Heart right ventricle (tissue), 16 donors: ENCODE data around the gene DSPP. TPM values are rescaled to one million over a fixed set of nuclear protein-coding genes. Genes with fewer than 3 reads are reported as not detected.
"Not testable (repeated sequence)": the region's sequence is repeated elsewhere in the genome, so short reads cannot be mapped to it uniquely, and the experiment has no call there.

Experiments
- ATAC-seq, 8 donors: fragments of 200-7000 bp; cut with Tn5 transposase; one replicate each; pipeline ENCODE4 v1.9.1; 2020; ENCODE audit warnings: mild to moderate bottlenecking in 8 of 8, moderate library complexity in 8 of 8, moderate number of reproducible peaks in 1 of 8
- DNase-seq, 2 donors: peaks; one replicate each; pipeline ENCODE4 v3.0.0-alpha.2; 2020
- H3K27ac ChIP-seq, 10 donors: fragments of 200-600 bp; sonication (generic) in 2 of 10; one replicate each; pipeline versions ENCODE4 v1.5.0 to v1.8.0; 2020 to 2022; ENCODE audit warnings: mild to moderate bottlenecking in 3 of 10
- H3K27me3 ChIP-seq, 7 donors: fragments of 200-600 bp; one replicate each; pipeline ENCODE4 v1.8.0; 2021 to 2022; ENCODE audit warnings: mild to moderate bottlenecking in 2 of 7
- H3K36me3 ChIP-seq, 9 donors: fragments of 200-600 bp; sonication (generic) in 1 of 9; one replicate each; pipeline versions ENCODE4 v1.5.0 to v1.8.0; 2020 to 2022; ENCODE audit warnings: mild to moderate bottlenecking in 2 of 9
- H3K4me1 ChIP-seq, 9 donors: fragments of 200-600 bp; sonication (generic) in 1 of 9; one replicate each; pipeline versions ENCODE4 v1.5.0 to v1.8.0; 2020 to 2022; ENCODE audit warnings: mild to moderate bottlenecking in 4 of 9
- H3K4me3 ChIP-seq, 10 donors: fragments of 200-600 bp; sonication (generic) in 2 of 10; one replicate each; pipeline versions ENCODE4 v1.5.0 to v1.8.0; 2020 to 2022; ENCODE audit warnings: mild to moderate bottlenecking in 7 of 10, moderate library complexity in 2 of 10
- H3K9me3 ChIP-seq, 11 donors: fragments of 200-600 bp in 10 of 11; sonication (generic) in 2 of 11; one replicate each; pipeline versions ENCODE4 v1.5.0 to v1.8.0; 2013 to 2022; ENCODE audit warnings: mild to moderate bottlenecking in 2 of 11, control low read depth in 1 of 11, moderate library complexity in 1 of 11
- WGBS, 2 donors: extraction: QIAGEN DNeasy Blood & Tissue Kit; methylation state at CpG; one replicate each; pipeline ENCODE4 v1.1.7; 2013; ENCODE audit warnings: inconsistent platforms in 1 of 2; 5-methylcytosine and 5-hydroxymethylcytosine counted together
- intact Hi-C, 10 donors: fragments of 100-400 bp; cut with DNase I; formaldehyde crosslinking; loops; one replicate each; pipeline versions ENCODE4 v1.11.1 to v1.14.2; 2022
- polyA plus RNA-seq, 2 donors: library from polyadenylated mRNA; stranded (reverse); fragments of 200-250 nt; gene quantifications; one replicate each; pipeline ENCODE4 v1.2.3, GENCODE V29; 2013
- total RNA-seq, 10 donors: library from RNA; stranded (reverse); fragmentation: NEBNext Ultra II Directional in 3 of 10; extraction: Animal tissue kit (Norgen Biotek cat#: 25700) in 3 of 10; gene quantifications; one replicate each; pipeline versions ENCODE4 v1.2.1 to v1.2.4, GENCODE V29; 2021 to 2023
- TF ChIP-seq, protein P1 (sequence below), 9 donors: fragments of 200-600 bp; sonication (generic) in 2 of 9; IDR thresholded peaks; one replicate each; pipeline versions ENCODE4 v1.5.0 to v1.8.0; 2021 to 2022; ENCODE audit warnings: antibody characterized with exemption in 9 of 9, mild to moderate bottlenecking in 5 of 9, moderate library complexity in 1 of 9
- donor health status: Arrhythmogenic right ventricular cardiomyopathy.
- donor health status: ischemic (EF 13 %, LVEDD 7.1; RV severe dilation, severe dysfunction).
- donor health status: healthy with polysubstance abuse.
- donor health status: DM: no; HTN: yes; CAD: no.
- donor health status: DM: no; HTN: no; CAD: no.
- donor health status: ischemic (EF 25% LVEDD 6.9; RV normal size, moderate dysfunction).
- donor health status: ischemic (EF 25% LVEDD 5.7; RV mildly dilated, moderate dysfunction).
- donor health status: healthy.
- donor health status: DM: yes; HTN: yes; CAD: no.
- donor health status: Ischemic cardiomyopathy.
- donor health status: ischemic (EF 35%, LVEDD 5.7; RV mildly dilated, moderate dysfunction).
- donor health status: nonischemic (EF 11% LVEDD 7.7; RV severe dilation, severe dysfunction).
- donor health status: DM: yes; HTN: yes; CAD: no.
- donor health status: PGD.
- donor health status: ischemic (EF 29% LVEDD 5.4; RV normal size, mild dysfunction).
- donor health status: nonischemic (EF 23%, LVEDD 6.1; RV moderate dilation, normal function).

The DSPP gene
- total and polyA plus RNA-seq, 12 donors, result not detected

DNA sequence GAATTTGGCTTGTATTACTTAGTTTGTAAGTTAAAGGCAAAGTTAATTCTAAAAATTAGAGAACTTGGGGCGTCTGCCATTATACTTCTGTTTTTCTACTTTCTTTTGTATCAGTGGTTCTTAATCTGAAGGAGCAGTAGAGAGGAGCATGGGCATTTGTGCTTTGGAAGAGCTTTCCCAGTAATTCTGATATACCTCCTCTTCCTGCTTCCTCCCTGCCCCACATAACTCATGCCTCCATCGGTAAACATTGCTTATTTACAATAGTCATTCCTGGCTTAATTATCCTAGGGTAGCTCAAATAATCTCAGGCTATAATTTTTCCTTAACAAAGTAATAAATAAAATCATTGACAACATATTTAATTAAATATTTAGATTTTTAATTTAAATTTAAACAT, 42.1 kb upstream of the DSPP start:
- Histone ChIP-seq H3K27me3 (no peaks in the 10 kb centered on the region), H3K36me3 (no peaks in the 10 kb centered on the region), H3K9me3 (no peaks in the 10 kb centered on the region), H3K4me3 (no peak overlapping the region), H3K27ac (no peak overlapping the region), H3K4me1 (no peaks in the 10 kb centered on the region)
- 62 to 65% methylated on average over 2 of the region's 2 CpGs for WGBS, 2 donors
- intact Hi-C loops, result no loop called here
- ATAC-seq (no peak), DNase-seq (no peak)
- TF ChIP-seq, protein P1, sequence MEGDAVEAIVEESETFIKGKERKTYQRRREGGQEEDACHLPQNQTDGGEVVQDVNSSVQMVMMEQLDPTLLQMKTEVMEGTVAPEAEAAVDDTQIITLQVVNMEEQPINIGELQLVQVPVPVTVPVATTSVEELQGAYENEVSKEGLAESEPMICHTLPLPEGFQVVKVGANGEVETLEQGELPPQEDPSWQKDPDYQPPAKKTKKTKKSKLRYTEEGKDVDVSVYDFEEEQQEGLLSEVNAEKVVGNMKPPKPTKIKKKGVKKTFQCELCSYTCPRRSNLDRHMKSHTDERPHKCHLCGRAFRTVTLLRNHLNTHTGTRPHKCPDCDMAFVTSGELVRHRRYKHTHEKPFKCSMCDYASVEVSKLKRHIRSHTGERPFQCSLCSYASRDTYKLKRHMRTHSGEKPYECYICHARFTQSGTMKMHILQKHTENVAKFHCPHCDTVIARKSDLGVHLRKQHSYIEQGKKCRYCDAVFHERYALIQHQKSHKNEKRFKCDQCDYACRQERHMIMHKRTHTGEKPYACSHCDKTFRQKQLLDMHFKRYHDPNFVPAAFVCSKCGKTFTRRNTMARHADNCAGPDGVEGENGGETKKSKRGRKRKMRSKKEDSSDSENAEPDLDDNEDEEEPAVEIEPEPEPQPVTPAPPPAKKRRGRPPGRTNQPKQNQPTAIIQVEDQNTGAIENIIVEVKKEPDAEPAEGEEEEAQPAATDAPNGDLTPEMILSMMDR (IDR thresholded peaks at IDR 0.05), result no peak

DNA sequence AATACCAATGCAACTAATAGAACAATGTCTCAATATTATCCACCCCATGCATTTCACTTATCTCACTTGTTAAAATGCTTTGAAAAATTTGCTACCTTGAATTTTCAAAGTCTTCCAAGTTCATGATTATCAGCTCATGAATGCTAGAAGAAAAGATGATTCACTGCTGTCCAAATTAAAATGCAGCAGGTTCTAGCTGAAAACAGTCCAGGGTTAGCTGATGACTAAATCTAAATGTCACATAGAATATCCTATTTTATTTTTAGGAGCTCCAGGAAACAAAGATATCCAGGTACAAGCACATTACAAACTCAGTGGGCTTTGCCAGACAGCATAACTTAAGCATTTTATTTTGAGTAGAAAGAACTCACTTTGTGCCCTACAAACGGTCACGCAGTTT, 41.1 kb upstream of the DSPP start:
- H3K27ac ChIP-seq, result no peak overlapping the region
- 86 to 87% methylated on average over 2 of the region's 2 CpGs for WGBS, 2 donors
- no peak for ATAC-seq

DNA sequence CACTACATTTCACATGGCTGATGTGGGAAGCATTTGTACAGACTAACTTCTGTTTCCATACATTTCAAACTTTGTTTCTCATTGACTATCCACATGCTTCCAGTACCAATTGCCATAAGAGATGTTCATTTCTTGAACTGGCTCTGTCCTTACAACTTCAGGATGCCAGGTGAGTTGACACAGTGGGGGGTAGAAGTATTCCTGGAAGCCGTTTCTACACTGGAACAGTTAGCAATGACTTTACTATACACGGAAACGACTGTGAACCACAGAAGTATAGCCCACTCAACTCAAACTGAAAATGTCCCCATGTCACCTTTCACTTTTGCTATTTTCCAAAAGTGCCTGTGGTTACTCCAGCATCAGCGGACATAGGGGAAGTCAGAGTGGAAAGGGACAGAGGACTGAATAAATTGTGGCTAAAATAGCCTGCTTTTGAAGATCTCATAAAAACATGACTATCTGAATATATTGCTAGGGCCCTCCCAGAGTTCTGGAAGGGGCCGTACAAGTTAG, 38.0 kb upstream of the DSPP start:
- no peak overlapping the region for H3K4me3 ChIP-seq
- no peaks in the 10 kb centered on the region for H3K27me3 ChIP-seq
- intact Hi-C loops, result no loop called here
- DNase-seq (no peak), ATAC-seq (no peak)
- TF ChIP-seq, protein P1 (IDR thresholded peaks at IDR 0.05), result no peak
- peaks cover 0 to 5% (median 0%) of the 10 kb centered on the region in 11 donors for H3K9me3 ChIP-seq
- WGBS, 2 donors, result 81 to 93% methylated on average over 5 of the region's 5 CpGs
- no peak overlapping the region for H3K27ac ChIP-seq
- H3K4me1 ChIP-seq, result no peaks in the 10 kb centered on the region
- no peaks in the 10 kb centered on the region for H3K36me3 ChIP-seq

More for the DNA sequence above, 41.1 kb upstream of the DSPP start:
- TF ChIP-seq, protein P1 (IDR thresholded peaks at IDR 0.05), result no peak
- Histone ChIP-seq H3K4me1 (no peaks in the 10 kb centered on the region), H3K27me3 (no peaks in the 10 kb centered on the region), H3K4me3 (no peak overlapping the region), H3K9me3 (no peaks in the 10 kb centered on the region), H3K36me3 (no peaks in the 10 kb centered on the region)
- DNase-seq, result no peak
- intact Hi-C loops, result no loop called here

DNA sequence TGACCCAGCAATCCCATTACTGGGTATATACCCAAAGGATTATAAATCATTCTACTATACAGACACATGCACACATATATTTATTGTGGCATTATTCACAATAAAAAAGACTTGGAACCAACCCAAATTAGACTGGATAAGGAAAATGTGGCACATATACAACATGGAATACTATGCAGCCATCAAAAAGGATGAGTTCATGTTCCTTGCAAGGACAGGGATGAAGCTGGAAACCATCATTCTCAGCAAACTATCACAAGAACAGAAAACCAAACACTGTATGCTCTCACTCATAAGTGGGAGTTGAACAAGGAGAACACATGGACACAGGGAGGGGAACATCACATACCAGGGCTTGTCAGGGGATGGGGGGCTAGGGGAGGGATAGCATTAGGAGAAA, 34.0 kb upstream of the DSPP start:
- H3K9me3 ChIP-seq, DNase-seq, intact Hi-C loops, H3K4me1 ChIP-seq, H3K27ac ChIP-seq, H3K36me3 ChIP-seq, ATAC-seq, H3K27me3 ChIP-seq, H3K4me3 ChIP-seq: not testable (repeated sequence)

DNA sequence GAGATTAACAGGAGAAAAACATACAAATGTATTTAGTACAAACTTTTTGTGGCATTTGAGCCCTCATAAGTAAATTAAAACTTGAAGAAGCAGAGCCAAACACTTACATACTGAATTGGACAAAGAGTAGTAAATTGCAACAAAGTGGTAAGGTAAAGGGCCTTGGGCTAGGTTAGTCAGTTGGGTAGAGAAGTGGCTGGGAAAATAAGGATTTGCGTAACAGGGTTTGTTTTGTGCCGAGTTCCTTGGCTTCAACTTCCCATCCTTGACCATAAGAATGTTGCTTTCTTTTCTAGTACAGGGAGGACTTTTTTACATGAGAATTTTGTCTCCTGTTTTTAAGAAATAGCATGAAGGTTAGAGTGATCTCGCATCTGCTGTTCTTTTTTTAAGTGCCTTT, 33.3 kb upstream of the DSPP start:
- intact Hi-C loops, result no loop called here
- DNase-seq, result no peak
- 82 to 92% methylated on average over 3 of the region's 3 CpGs for WGBS, 2 donors
- H3K4me1 ChIP-seq, result no peaks in the 10 kb centered on the region
- peaks cover 0 to 5% (median 0%) of the 10 kb centered on the region in 11 donors for H3K9me3 ChIP-seq
- H3K36me3 ChIP-seq, result no peaks in the 10 kb centered on the region
- no peaks in the 10 kb centered on the region for H3K27me3 ChIP-seq
- no peak for ATAC-seq
- no peak overlapping the region for H3K4me3 ChIP-seq
- TF ChIP-seq, protein P1 (IDR thresholded peaks at IDR 0.05), result no peak
- no peak overlapping the region for H3K27ac ChIP-seq
